22Rv1 (cell line): Measurements from ENCODE around the gene IFT81.

Source experiments
- H3K27ac ChIP-seq: fragments of 450-650 bp; 2 replicates; pipeline ENCODE4 v1.5.1; 2017
- CTCF ChIP-seq: fragments of 450-650 bp; IDR thresholded peaks from 2 replicates; pipeline ENCODE4 v1.5.1; 2017; ENCODE audit warnings: mild to moderate bottlenecking
- ZFX ChIP-seq: fragments of 450-650 bp; IDR thresholded peaks from 2 replicates; pipeline ENCODE4 v1.6.1; 2017; ENCODE audit warnings: antibody characterized with exemption, borderline replicate concordance

IFT81 gene

GRCh38 chr12:110262442-110263388, 138.6 kb downstream of the IFT81 start:
- TF ChIP-seq ZFX (no peak), CTCF (no peak)
- H3K27ac ChIP-seq = no peak overlapping the region

GRCh38 chr12:110266381-110266960, 142.3 kb downstream of the IFT81 start:
- TF ChIP-seq ZFX (no peak), CTCF (no peak)
- H3K27ac ChIP-seq = no peak overlapping the region

- no peak overlapping the region for H3K27ac ChIP-seq
- TF ChIP-seq CTCF (no peak), ZFX (no peak)
Measured at GRCh38 chr12:110266980-110267620, 142.9 kb downstream of the IFT81 start.
